ENCODE data around the gene ARSB.

Gene ARSB

DNA sequence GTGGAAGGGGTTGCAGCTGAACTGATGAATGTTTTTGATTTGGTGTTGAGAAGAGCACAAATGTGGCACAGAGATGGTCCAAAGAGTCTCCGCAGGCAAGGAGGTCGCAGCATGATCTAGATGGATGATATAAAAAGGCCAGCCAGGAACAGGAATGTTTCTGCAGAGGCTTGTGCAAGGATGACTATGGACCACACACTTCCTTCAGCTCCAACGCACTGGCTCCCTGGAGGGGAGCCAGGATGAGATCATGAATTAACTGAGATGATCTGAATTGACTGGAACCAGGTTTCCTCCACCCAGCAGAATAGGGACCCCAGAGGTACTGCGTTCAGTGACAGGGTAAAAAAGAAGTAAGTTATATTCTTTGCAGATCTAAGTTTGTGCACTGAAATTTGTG is 89.0 kb downstream of the ARSB start:
- H3K4me3 ChIP-seq (ENCODE audit: low read length, poor library complexity, severe bottlenecking): no peak overlapping the region
- H3K4me1 ChIP-seq (ENCODE audit: insufficient read depth, low read length, poor library complexity, severe bottlenecking): no peaks in the 10 kb centered on the region
- no peaks in the 10 kb centered on the region for H3K9me2 ChIP-seq (replicated peaks; ENCODE audit: low read depth, low read length)

DNA sequence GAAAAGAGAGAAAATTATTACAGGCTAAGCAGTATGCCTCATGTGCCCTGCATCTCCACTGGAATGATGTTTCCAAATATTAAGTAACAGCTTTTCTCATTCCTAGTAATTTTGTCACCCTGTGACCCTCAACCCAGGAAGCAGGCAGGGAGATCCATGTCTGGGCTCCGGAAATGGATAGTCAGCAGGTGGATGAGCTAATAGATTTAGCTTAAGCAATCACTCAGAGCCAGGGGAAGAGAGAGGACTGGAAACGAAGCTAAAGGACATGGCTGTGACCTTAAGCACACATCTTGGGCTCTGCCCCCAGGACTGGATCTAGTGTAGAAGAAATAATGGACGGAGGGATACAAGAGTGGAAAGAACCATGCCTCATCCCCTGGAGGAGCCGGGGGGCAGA is 89.5 kb downstream of the ARSB start:
- Histone ChIP-seq H3K4me2 (ENCODE audit: low read depth, low read length, poor library complexity, severe bottlenecking) (no peak overlapping the region), H3K27me3 (ENCODE audit: insufficient read depth, low read length, poor library complexity, severe bottlenecking) (no peaks in the 10 kb centered on the region), H3K36me3 (ENCODE audit: insufficient read depth, low read length) (no peaks in the 10 kb centered on the region), H3K4me1 (ENCODE audit: insufficient read depth, low read length, poor library complexity, severe bottlenecking) (no peaks in the 10 kb centered on the region), H2AFZ (ENCODE audit: low read length) (no peak overlapping the region), H3K9me2 (replicated peaks; ENCODE audit: low read depth, low read length) (no peaks in the 10 kb centered on the region), H4K20me1 (ENCODE audit: insufficient read depth, low read length, poor library complexity, severe bottlenecking) (no peaks in the 10 kb centered on the region), H3K79me2 (ENCODE audit: insufficient read depth, low read length) (no peaks in the 10 kb centered on the region), H3F3A (ENCODE audit: low read depth) (no peaks in the 10 kb centered on the region), H3K9me3 (ENCODE audit: insufficient read depth, low read depth, low read length) (no peaks in the 10 kb centered on the region), H3K9ac (ENCODE audit: low read depth, low read length, poor library complexity, severe bottlenecking) (no peak overlapping the region), H3K4me3 (ENCODE audit: low read length, poor library complexity, severe bottlenecking) (no peak overlapping the region)
- TF ChIP-seq, protein P1, sequence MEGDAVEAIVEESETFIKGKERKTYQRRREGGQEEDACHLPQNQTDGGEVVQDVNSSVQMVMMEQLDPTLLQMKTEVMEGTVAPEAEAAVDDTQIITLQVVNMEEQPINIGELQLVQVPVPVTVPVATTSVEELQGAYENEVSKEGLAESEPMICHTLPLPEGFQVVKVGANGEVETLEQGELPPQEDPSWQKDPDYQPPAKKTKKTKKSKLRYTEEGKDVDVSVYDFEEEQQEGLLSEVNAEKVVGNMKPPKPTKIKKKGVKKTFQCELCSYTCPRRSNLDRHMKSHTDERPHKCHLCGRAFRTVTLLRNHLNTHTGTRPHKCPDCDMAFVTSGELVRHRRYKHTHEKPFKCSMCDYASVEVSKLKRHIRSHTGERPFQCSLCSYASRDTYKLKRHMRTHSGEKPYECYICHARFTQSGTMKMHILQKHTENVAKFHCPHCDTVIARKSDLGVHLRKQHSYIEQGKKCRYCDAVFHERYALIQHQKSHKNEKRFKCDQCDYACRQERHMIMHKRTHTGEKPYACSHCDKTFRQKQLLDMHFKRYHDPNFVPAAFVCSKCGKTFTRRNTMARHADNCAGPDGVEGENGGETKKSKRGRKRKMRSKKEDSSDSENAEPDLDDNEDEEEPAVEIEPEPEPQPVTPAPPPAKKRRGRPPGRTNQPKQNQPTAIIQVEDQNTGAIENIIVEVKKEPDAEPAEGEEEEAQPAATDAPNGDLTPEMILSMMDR (conservative IDR thresholded peaks at IDR 0.05; ENCODE audit: low read length): no peak
- no peak for TF ChIP-seq EZH2phosphoT487 (IDR thresholded peaks at IDR 0.05; ENCODE audit: borderline replicate concordance)

More for the DNA sequence above, 89.0 kb downstream of the ARSB start:
- no peaks in the 10 kb centered on the region for H3F3A ChIP-seq (ENCODE audit: low read depth)
- no peaks in the 10 kb centered on the region for H3K36me3 ChIP-seq (ENCODE audit: insufficient read depth, low read length)
- H3K4me2 ChIP-seq (ENCODE audit: low read depth, low read length, poor library complexity, severe bottlenecking): no peak overlapping the region
- H3K9ac ChIP-seq (ENCODE audit: low read depth, low read length, poor library complexity, severe bottlenecking): no peak overlapping the region
- H3K79me2 ChIP-seq (ENCODE audit: insufficient read depth, low read length): no peaks in the 10 kb centered on the region
- TF ChIP-seq EZH2phosphoT487 (IDR thresholded peaks at IDR 0.05; ENCODE audit: borderline replicate concordance): no peak
- TF ChIP-seq, protein P1 (conservative IDR thresholded peaks at IDR 0.05; ENCODE audit: low read length): no peak
- H4K20me1 ChIP-seq (ENCODE audit: insufficient read depth, low read length, poor library complexity, severe bottlenecking): no peaks in the 10 kb centered on the region
- no peaks in the 10 kb centered on the region for H3K9me3 ChIP-seq (ENCODE audit: insufficient read depth, low read depth, low read length)
- no peaks in the 10 kb centered on the region for H3K27me3 ChIP-seq (ENCODE audit: insufficient read depth, low read length, poor library complexity, severe bottlenecking)
- H2AFZ ChIP-seq (ENCODE audit: low read length): no peak overlapping the region

DNA sequence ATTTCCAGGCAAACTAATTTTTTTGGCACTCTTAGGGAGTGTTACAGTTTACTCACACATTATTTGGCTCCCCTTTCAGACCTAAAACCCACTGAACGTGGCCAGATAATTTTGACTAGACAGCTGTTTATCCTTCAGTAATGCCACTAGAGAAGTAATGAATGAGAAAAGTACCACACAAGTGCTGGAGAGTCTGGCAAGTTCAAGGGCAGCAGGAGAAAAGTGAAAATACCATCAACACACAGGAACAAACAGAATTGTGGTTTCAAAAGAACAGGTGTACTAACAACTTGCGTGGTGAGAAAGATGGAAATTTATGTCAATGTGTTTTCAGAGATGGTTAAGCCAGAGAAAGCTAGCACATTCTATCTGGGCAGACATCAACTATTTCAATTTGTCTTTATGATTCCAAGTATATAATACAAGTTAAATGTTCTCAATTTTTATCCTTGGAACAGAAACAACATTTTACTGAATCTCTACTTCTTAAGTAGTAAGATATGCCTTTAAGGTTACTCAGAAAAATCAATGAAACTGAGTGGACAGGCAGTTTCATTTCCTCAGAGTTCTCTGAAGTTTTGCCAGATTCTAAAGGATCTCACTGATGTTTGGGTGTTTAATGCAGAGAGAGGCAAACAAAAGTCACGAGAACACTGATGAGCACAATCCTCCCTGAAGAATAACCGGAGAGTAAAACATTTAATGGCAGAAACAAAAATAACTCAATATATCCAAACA is 91.0 kb downstream of the ARSB start:
- Histone ChIP-seq H3K79me2 (ENCODE audit: insufficient read depth, low read length) (no peaks in the 10 kb centered on the region), H3K9me3 (ENCODE audit: insufficient read depth, low read depth, low read length) (no peaks in the 10 kb centered on the region), H3K9me2 (replicated peaks; ENCODE audit: low read depth, low read length) (no peaks in the 10 kb centered on the region), H3K9ac (ENCODE audit: low read depth, low read length, poor library complexity, severe bottlenecking) (no peak overlapping the region), H3F3A (ENCODE audit: low read depth) (no peaks in the 10 kb centered on the region), H2AFZ (ENCODE audit: low read length) (no peak overlapping the region), H3K4me1 (ENCODE audit: insufficient read depth, low read length, poor library complexity, severe bottlenecking) (no peaks in the 10 kb centered on the region), H3K4me2 (ENCODE audit: low read depth, low read length, poor library complexity, severe bottlenecking) (no peak overlapping the region), H3K27me3 (ENCODE audit: insufficient read depth, low read length, poor library complexity, severe bottlenecking) (no peaks in the 10 kb centered on the region), H3K36me3 (ENCODE audit: insufficient read depth, low read length) (no peaks in the 10 kb centered on the region), H4K20me1 (ENCODE audit: insufficient read depth, low read length, poor library complexity, severe bottlenecking) (no peaks in the 10 kb centered on the region), H3K4me3 (ENCODE audit: low read length, poor library complexity, severe bottlenecking) (no peak overlapping the region)
- TF ChIP-seq EZH2phosphoT487 (IDR thresholded peaks at IDR 0.05; ENCODE audit: borderline replicate concordance): no peak
- TF ChIP-seq, protein P1 (conservative IDR thresholded peaks at IDR 0.05; ENCODE audit: low read length): no peak
